CD14-positive monocyte (primary cell): ENCODE data around the gene YBX3. TPM values are rescaled to one million over a fixed set of nuclear protein-coding genes. Genes with fewer than 3 reads are reported as not detected.
"Not testable (repeated sequence)": the region's sequence is repeated elsewhere in the genome, so short reads cannot be mapped to it uniquely, and the experiment has no call there.

ENCODE experiments used
- DNase-seq, 3 donors: peaks; one replicate each; pipeline ENCODE4 v3.0.0-alpha.2; 2011 to 2022
- H2AFZ ChIP-seq: 2 replicates; pipeline ENCODE4 v1.6.0; 2012; ENCODE audit warnings: mild to moderate bottlenecking, low read depth, low read length, inconsistent platforms; ENCODE audit not compliant: insufficient read depth, poor library complexity, severe bottlenecking
- H3K27ac ChIP-seq, 2 donors: 1 replicate in 1 of 2; 2 replicates in 1 of 2; pipeline ENCODE4 v1.5.1; 2012 to 2013; ENCODE audit warnings: low read length in 2 of 2, control low read depth in 1 of 2, inconsistent platforms in 1 of 2, low read depth in 1 of 2, mild to moderate bottlenecking in 1 of 2
- H3K27me3 ChIP-seq, 2 donors: one replicate each; pipeline versions ENCODE4 v1.6.0 to v1.6.1; 2011 to 2013; ENCODE audit warnings: low read length in 2 of 2; ENCODE audit not compliant: control insufficient read depth in 2 of 2, insufficient read depth in 2 of 2
- H3K36me3 ChIP-seq, 2 donors: replicated peaks in 1 of 2; 1 replicate in 1 of 2; 2 replicates in 1 of 2; pipeline versions ENCODE4 v1.5.1 to v1.6.1; 2012 to 2013; ENCODE audit warnings: low read length in 2 of 2, control low read depth in 1 of 2, inconsistent platforms in 1 of 2, mild to moderate bottlenecking in 1 of 2; ENCODE audit not compliant: insufficient read depth in 2 of 2, control insufficient read depth in 1 of 2
- H3K4me1 ChIP-seq, 2 donors: 1 replicate in 1 of 2; 2 replicates in 1 of 2; pipeline versions ENCODE4 v1.5.1 to v1.6.1; 2012 to 2013; ENCODE audit warnings: low read length in 2 of 2, control low read depth in 1 of 2, inconsistent platforms in 1 of 2, mild to moderate bottlenecking in 1 of 2, moderate library complexity in 1 of 2; ENCODE audit not compliant: insufficient read depth in 2 of 2, control insufficient read depth in 1 of 2
- H3K4me2 ChIP-seq: replicated peaks from 2 replicates; pipeline ENCODE3; 2012; ENCODE audit warnings: low read length, moderate library complexity, mild to moderate bottlenecking; ENCODE audit not compliant: poor library complexity, severe bottlenecking; ENCODE audit errors: extremely low read depth
- H3K4me3 ChIP-seq, 3 experiments: fragments of 200-600 bp in 1 of 3; sonication (generic) in 1 of 3; replicated peaks in 1 of 3; 1 replicate in 2 of 3; 2 replicates in 1 of 3; pipeline ENCODE4 v1.5.1; 2011 to 2013; ENCODE audit warnings: low read length in 3 of 3, mild to moderate bottlenecking in 3 of 3, control low read depth in 2 of 3, low read depth in 2 of 3, inconsistent platforms in 1 of 3, moderate library complexity in 1 of 3
- H3K79me2 ChIP-seq: 2 replicates; pipeline ENCODE4 v1.6.0; 2012; ENCODE audit warnings: mild to moderate bottlenecking, control low read depth, inconsistent platforms, low read length, moderate library complexity; ENCODE audit not compliant: insufficient read depth
- H3K9ac ChIP-seq: 2 replicates; pipeline ENCODE4 v1.6.0; 2017; ENCODE audit warnings: low read length, mild to moderate bottlenecking; ENCODE audit not compliant: insufficient read depth, poor library complexity, severe bottlenecking
- H3K9me3 ChIP-seq, 2 donors: replicated peaks in 1 of 2; 1 replicate in 1 of 2; 2 replicates in 1 of 2; pipeline versions ENCODE4 v1.5.1 to v1.6.1; 2012 to 2013; ENCODE audit warnings: low read length in 2 of 2, control low read depth in 1 of 2; ENCODE audit not compliant: control insufficient read depth in 1 of 2, insufficient read depth in 1 of 2
- H4K20me1 ChIP-seq: 2 replicates; pipeline ENCODE4 v1.6.0; 2012; ENCODE audit warnings: mild to moderate bottlenecking, low read length, control low read depth, moderate library complexity; ENCODE audit not compliant: insufficient read depth
- H3K27ac Mint-ChIP-seq, 7 donors: one replicate each; pipeline ENCODE4 v1.8.0; 2020; ENCODE audit warnings: mild to moderate bottlenecking in 7 of 7, mixed read lengths in 7 of 7, moderate library complexity in 6 of 7, inconsistent platforms in 2 of 7
- H3K27me3 Mint-ChIP-seq, 3 donors: one replicate each; pipeline ENCODE4 v1.8.0; 2021 to 2022; ENCODE audit warnings: low read depth in 3 of 3, mild to moderate bottlenecking in 3 of 3, mixed read lengths in 3 of 3, moderate library complexity in 3 of 3, inconsistent platforms in 1 of 3
- H3K36me3 Mint-ChIP-seq, 2 donors: one replicate each; pipeline ENCODE4 v1.8.0; 2020; ENCODE audit warnings: mixed read lengths in 2 of 2, inconsistent platforms in 1 of 2, mild to moderate bottlenecking in 1 of 2
- H3K4me1 Mint-ChIP-seq: one replicate; pipeline ENCODE4 v1.8.0; 2020; ENCODE audit warnings: mild to moderate bottlenecking, mixed read lengths
- H3K4me3 Mint-ChIP-seq, 2 donors: one replicate each; pipeline ENCODE4 v1.8.0; 2020; ENCODE audit warnings: mild to moderate bottlenecking in 2 of 2, mixed read lengths in 2 of 2, moderate library complexity in 1 of 2
- H3K9me3 Mint-ChIP-seq, 7 donors: one replicate each; pipeline ENCODE4 v1.8.0; 2020 to 2022; ENCODE audit warnings: mixed read lengths in 7 of 7, mild to moderate bottlenecking in 6 of 7, moderate library complexity in 6 of 7, inconsistent platforms in 2 of 7
- WGBS: methylation state at CpG from one replicate; pipeline ENCODE4 v1.1.5; 2013; ENCODE audit warnings: missing lambda C conversion rate; ENCODE audit not compliant: insufficient coverage; 5-methylcytosine and 5-hydroxymethylcytosine counted together
- intact Hi-C, 2 donors: fragments of 100-400 bp; cut with micrococcal nuclease; formaldehyde crosslinking; loops; one replicate each; pipeline versions ENCODE4 v1.15.0 to v1.15.1; 2023
- polyA plus RNA-seq, 3 donors: library from polyadenylated mRNA; depleted of rRNA in 1 of 3; unstranded in 2 of 3; stranded (reverse) in 1 of 3; fragments of 300-500 nt in 2 of 3; fragments of >200 nt in 1 of 3; fragmentation: Illumina TruSeq in 2 of 3; gene quantifications; 1 replicate in 2 of 3; 2 replicates in 1 of 3; pipeline ENCODE4 v1.2.3, GENCODE V29; 2012 to 2021
- TF ChIP-seq, protein P1 (sequence below): fragments of 200-600 bp; IDR thresholded peaks from one replicate; pipeline ENCODE4 v1.8.0; 2022; ENCODE audit warnings: antibody characterized with exemption, mild to moderate bottlenecking

YBX3 gene
- polyA plus RNA-seq, 3 donors: 104 to 203 (median 131) TPM

DNA sequence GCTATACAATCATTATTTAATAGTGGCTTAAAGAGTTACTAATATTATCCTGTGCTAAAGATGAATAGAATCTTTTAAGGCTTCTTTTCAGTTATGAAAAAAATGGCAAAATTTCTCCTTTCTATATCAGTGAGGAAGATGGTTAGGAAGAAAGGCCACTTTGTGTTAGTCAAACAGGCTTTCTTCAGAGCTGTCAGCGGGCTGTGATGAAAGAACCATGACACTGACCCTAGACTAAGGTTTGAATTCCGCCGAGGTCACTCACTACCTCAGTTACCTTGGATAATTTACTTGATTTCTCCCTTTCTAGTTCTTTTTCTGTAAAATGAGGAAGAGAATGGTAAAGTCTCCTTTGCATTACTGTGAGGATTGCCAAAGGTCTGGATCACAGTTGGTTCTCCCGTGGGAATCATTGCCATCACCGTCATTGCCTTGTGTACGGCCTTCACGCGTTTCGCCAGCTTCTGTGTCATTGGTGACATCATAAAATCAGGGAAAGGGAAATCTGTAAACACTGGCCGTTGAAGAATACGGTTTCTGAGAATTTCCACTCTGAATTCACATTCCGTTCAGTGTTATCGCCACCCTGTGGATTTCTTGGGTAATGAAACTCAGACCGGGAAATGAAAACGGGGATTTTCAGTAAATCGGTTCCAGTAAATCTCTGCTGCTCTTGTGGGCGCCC lies 26.7 kb upstream of the YBX3 start:
- peak overlapping the region; percentile 67 for H2AFZ ChIP-seq
- DNase-seq: peak; percentile 71 to 89 (median 80)
- peaks cover 0 to under 1% of the 10 kb centered on the region in 2 donors for H3K9me3 ChIP-seq
- peak overlapping the region; percentile 69 for H3K4me2 ChIP-seq
- H3K36me3 Mint-ChIP-seq: no peaks in the 10 kb centered on the region
- peak overlapping the region; percentile 23 for H3K9ac ChIP-seq
- peak overlapping the region in 1 of 2 donors; percentile 24 for H3K27ac ChIP-seq
- peaks cover 5 to 6% of the 10 kb centered on the region in 2 donors for H3K4me1 ChIP-seq
- H3K27me3 ChIP-seq: no peaks in the 10 kb centered on the region
- intact Hi-C loops: loop anchor here in 1 of 2 donors (10.0 kb wide), 1 partner anchor 515 kb away; no protein-coding TSS in a partner anchor
- H3K36me3 ChIP-seq: no peaks in the 10 kb centered on the region
- H4K20me1 ChIP-seq: no peaks in the 10 kb centered on the region
- H3K4me3 ChIP-seq: peak overlapping the region; percentile 14 to 62 (median 18)
- peaks cover 0 to 3% (median 0%) of the 10 kb centered on the region in 7 donors for H3K9me3 Mint-ChIP-seq
- 0% methylated on average over 7 of the region's 17 CpGs for WGBS
- peaks cover 8% of the 10 kb centered on the region for H3K4me1 Mint-ChIP-seq
- peak overlapping the region; percentile 16 to 81 (median 66) for H3K27ac Mint-ChIP-seq
- TF ChIP-seq, protein P1, sequence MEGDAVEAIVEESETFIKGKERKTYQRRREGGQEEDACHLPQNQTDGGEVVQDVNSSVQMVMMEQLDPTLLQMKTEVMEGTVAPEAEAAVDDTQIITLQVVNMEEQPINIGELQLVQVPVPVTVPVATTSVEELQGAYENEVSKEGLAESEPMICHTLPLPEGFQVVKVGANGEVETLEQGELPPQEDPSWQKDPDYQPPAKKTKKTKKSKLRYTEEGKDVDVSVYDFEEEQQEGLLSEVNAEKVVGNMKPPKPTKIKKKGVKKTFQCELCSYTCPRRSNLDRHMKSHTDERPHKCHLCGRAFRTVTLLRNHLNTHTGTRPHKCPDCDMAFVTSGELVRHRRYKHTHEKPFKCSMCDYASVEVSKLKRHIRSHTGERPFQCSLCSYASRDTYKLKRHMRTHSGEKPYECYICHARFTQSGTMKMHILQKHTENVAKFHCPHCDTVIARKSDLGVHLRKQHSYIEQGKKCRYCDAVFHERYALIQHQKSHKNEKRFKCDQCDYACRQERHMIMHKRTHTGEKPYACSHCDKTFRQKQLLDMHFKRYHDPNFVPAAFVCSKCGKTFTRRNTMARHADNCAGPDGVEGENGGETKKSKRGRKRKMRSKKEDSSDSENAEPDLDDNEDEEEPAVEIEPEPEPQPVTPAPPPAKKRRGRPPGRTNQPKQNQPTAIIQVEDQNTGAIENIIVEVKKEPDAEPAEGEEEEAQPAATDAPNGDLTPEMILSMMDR: peak; percentile 85
- no peaks in the 10 kb centered on the region for H3K79me2 ChIP-seq
- peaks cover 1 to 14% (median 2%) of the 10 kb centered on the region in 3 donors for H3K27me3 Mint-ChIP-seq
- H3K4me3 Mint-ChIP-seq: peak overlapping the region; percentile 72 to 88

DNA sequence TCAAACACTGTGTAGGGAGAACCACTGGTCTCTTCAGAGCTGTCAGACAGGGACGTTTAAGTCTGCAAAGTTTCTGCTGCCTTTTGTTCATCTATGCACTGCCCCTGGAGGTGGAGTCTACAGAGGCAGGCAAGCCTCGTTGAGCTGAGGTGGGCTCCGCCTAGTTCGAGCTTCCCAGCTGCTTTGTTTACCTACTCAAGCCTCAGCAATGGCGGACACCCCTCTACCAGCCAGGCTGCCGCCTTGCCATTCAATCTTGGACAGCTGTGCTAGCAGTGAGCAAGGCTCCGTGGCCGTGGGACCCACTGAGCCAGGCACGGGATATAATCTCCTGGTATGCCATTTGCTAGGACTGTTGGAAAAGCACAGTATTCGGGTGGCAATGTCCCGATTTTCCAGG lies 24.6 kb upstream of the YBX3 start:
- Mint-ChIP-seq H3K27ac (no peak overlapping the region), H3K4me3 (no peak overlapping the region), H3K4me1 (peaks cover 9% of the 10 kb centered on the region), H3K27me3 (peaks cover 1 to 11% (median 2%) of the 10 kb centered on the region in 3 donors), H3K9me3 (no peaks in the 10 kb centered on the region), H3K36me3 (no peaks in the 10 kb centered on the region)
- no peak overlapping the region for H3K9ac ChIP-seq
- WGBS: 71% methylated on average over 11 of the region's 11 CpGs
- no peak overlapping the region for H3K4me2 ChIP-seq
- no peaks in the 10 kb centered on the region for H3K36me3 ChIP-seq
- H3K9me3 ChIP-seq: no peaks in the 10 kb centered on the region
- intact Hi-C loops: no loop called here
- H3K27ac ChIP-seq: no peak overlapping the region
- no peaks in the 10 kb centered on the region for H3K79me2 ChIP-seq
- TF ChIP-seq, protein P1: no peak
- H4K20me1 ChIP-seq: no peaks in the 10 kb centered on the region
- H3K27me3 ChIP-seq: no peaks in the 10 kb centered on the region
- no peak for DNase-seq
- peaks cover 7 to 8% of the 10 kb centered on the region in 2 donors for H3K4me1 ChIP-seq
- H3K4me3 ChIP-seq: no peak overlapping the region
- H2AFZ ChIP-seq: no peak overlapping the region

DNA sequence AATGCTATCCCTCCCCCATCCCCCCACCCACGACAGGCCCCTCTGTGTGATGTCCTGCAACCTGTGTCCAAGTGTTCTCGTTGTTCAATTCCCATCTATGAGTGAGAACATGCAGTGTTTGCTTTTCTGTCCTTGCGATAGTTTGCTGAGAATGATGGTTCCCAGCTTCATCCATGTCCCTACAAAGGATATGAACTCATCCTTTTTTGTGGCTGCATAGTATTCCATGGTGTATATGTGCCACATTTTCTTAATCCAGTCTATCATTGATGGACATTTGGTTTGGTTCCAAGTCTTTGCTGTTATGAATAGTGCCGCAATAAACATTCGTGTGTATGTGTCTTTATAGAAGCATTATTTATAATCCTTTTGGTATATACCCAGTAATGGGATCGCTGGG lies 20.3 kb upstream of the YBX3 start:
- H3K79me2 ChIP-seq, H3K27me3 ChIP-seq, intact Hi-C loops, H4K20me1 ChIP-seq, H2AFZ ChIP-seq, H3K27ac Mint-ChIP-seq, H3K4me2 ChIP-seq, H3K9ac ChIP-seq, H3K4me3 Mint-ChIP-seq, H3K9me3 Mint-ChIP-seq, H3K27me3 Mint-ChIP-seq, H3K27ac ChIP-seq, H3K4me3 ChIP-seq, H3K9me3 ChIP-seq, H3K36me3 Mint-ChIP-seq, H3K36me3 ChIP-seq, DNase-seq: not testable (repeated sequence)
- WGBS: no CpG with 5 or more reads among the region's 6 CpGs
- peaks cover 28% of the 10 kb centered on the region in 2 donors for H3K4me1 ChIP-seq
- H3K4me1 Mint-ChIP-seq: peaks cover 27% of the 10 kb centered on the region
